SHP77 treated with DMSO at 0.1 percent for 48 hours (cell line): ENCODE results near the gene ADGRV1.

Experiments used
- DNase-seq: peaks from one replicate; lab custom pipeline; 2025; lab: John Stamatoyannopoulos, UW

ADGRV1 gene

GRCh38 chr5:91166059-91166807 lies 607.6 kb downstream of the ADGRV1 start:
- DNase-seq, result no peak

- no peak for DNase-seq
Measured at GRCh38 chr5:91168859-91169258, 610.3 kb downstream of the ADGRV1 start.

- no peak for DNase-seq
Measured at GRCh38 chr5:91170266-91170665, 611.7 kb downstream of the ADGRV1 start.

- DNase-seq, result no peak
Measured at GRCh38 chr5:91171322-91171721, 612.7 kb downstream of the ADGRV1 start.

- no peak for DNase-seq
Measured at GRCh38 chr5:91174396-91174795, 615.8 kb downstream of the ADGRV1 start.

GRCh38 chr5:91175708-91176107 lies 617.1 kb downstream of the ADGRV1 start:
- DNase-seq, result no peak

- no peak for DNase-seq
Measured at GRCh38 chr5:91176288-91177016, 617.9 kb downstream of the ADGRV1 start.

- DNase-seq, result no peak
Measured at GRCh38 chr5:91177085-91177484, 618.5 kb downstream of the ADGRV1 start.

GRCh38 chr5:91177639-91178038 lies 619.0 kb downstream of the ADGRV1 start:
- DNase-seq, result no peak

- DNase-seq, result no peak
Measured at GRCh38 chr5:91178461-91178860, 619.9 kb downstream of the ADGRV1 start.

- DNase-seq, result no peak
Measured at GRCh38 chr5:91179018-91179417, 620.4 kb downstream of the ADGRV1 start.

- no peak for DNase-seq
Measured at GRCh38 chr5:91180506-91180905, 621.9 kb downstream of the ADGRV1 start.

- DNase-seq, result no peak
Measured at GRCh38 chr5:91182763-91183162, 624.2 kb downstream of the ADGRV1 start.

GRCh38 chr5:91183743-91184142 lies 625.1 kb downstream of the ADGRV1 start:
- no peak for DNase-seq

- DNase-seq, result no peak
Measured at GRCh38 chr5:91186101-91186500, 627.5 kb downstream of the ADGRV1 start.

GRCh38 chr5:91187032-91187431 lies 628.4 kb downstream of the ADGRV1 start:
- no peak for DNase-seq

GRCh38 chr5:91188755-91189154 lies 630.2 kb downstream of the ADGRV1 start:
- no peak for DNase-seq

- DNase-seq, result no peak
Measured at GRCh38 chr5:91189480-91190313, 631.1 kb downstream of the ADGRV1 start.

- no peak for DNase-seq
Measured at GRCh38 chr5:91190314-91190690, 631.7 kb downstream of the ADGRV1 start.

GRCh38 chr5:91194824-91195381 lies 636.3 kb downstream of the ADGRV1 start:
- DNase-seq, result no peak

GRCh38 chr5:91200692-91201091 lies 642.1 kb downstream of the ADGRV1 start:
- DNase-seq, result no peak

GRCh38 chr5:91206103-91206502 lies 647.5 kb downstream of the ADGRV1 start:
- no peak for DNase-seq
